NB4 (cell line): ENCODE results near the gene WDR20.

Experiments
- POLR2A ChIP-seq: IDR thresholded peaks from 2 replicates; pipeline ENCODE4 v1.6.1; 2011; ENCODE audit warnings: mild to moderate bottlenecking; ENCODE audit not compliant: insufficient read length; ENCODE audit errors: extremely low read depth
- TF ChIP-seq, protein P1 (sequence below): IDR thresholded peaks from one replicate; pipeline ENCODE4 v1.5.1; 2012; ENCODE audit warnings: low read depth, low read length

DNA sequence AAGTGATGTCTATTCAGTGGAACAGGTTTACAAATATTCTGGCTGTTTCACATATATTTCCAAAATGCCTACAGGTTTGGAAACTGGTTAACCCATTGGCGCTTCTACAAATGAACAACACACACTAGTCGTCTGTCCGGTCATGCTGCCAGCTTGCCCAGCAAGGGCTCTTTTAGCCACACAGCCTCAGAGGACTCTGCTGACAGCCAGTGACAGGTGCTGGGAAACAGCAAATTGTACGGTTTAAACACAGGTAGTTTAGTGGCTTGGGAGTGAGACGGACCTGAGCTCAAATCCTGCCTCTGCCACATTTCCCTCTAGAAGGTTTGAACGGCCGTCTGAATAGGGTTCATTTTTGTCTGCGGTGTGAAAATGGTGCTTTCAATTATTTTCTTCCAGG, 111.5 kb downstream of the WDR20 start:
- no peak for TF ChIP-seq POLR2A
- TF ChIP-seq, protein P1, sequence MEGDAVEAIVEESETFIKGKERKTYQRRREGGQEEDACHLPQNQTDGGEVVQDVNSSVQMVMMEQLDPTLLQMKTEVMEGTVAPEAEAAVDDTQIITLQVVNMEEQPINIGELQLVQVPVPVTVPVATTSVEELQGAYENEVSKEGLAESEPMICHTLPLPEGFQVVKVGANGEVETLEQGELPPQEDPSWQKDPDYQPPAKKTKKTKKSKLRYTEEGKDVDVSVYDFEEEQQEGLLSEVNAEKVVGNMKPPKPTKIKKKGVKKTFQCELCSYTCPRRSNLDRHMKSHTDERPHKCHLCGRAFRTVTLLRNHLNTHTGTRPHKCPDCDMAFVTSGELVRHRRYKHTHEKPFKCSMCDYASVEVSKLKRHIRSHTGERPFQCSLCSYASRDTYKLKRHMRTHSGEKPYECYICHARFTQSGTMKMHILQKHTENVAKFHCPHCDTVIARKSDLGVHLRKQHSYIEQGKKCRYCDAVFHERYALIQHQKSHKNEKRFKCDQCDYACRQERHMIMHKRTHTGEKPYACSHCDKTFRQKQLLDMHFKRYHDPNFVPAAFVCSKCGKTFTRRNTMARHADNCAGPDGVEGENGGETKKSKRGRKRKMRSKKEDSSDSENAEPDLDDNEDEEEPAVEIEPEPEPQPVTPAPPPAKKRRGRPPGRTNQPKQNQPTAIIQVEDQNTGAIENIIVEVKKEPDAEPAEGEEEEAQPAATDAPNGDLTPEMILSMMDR, result no peak
